Nephron (organoid): Measurements from ENCODE around the gene POMGNT2.

ENCODE experiments used
- H3K27ac Mint-ChIP-seq, 3 experiments: 2 replicates each; pipeline ENCODE4 v1.8.0; 2020; ENCODE audit warnings: mixed read lengths in 3 of 3, mild to moderate bottlenecking in 2 of 3, moderate library complexity in 1 of 3
- H3K27me3 Mint-ChIP-seq: 2 replicates; pipeline ENCODE4 v1.8.0; 2021; ENCODE audit warnings: low read depth, mild to moderate bottlenecking, moderate library complexity, mixed read lengths
- H3K36me3 Mint-ChIP-seq: 2 replicates; pipeline ENCODE4 v1.8.0; 2020; ENCODE audit warnings: low read depth, mixed read lengths
- H3K4me1 Mint-ChIP-seq: 2 replicates; pipeline ENCODE4 v1.8.0; 2020; ENCODE audit warnings: mixed read lengths
- H3K4me3 Mint-ChIP-seq, 3 experiments: 2 replicates each; pipeline ENCODE4 v1.8.0; 2020; ENCODE audit warnings: mild to moderate bottlenecking in 3 of 3, mixed read lengths in 3 of 3, moderate library complexity in 2 of 3
- H3K9me3 Mint-ChIP-seq: 2 replicates; pipeline ENCODE4 v1.8.0; 2020; ENCODE audit warnings: mixed read lengths
- CTCF ChIP-seq, 3 experiments: fragments of 200-600 bp; sonication (generic); IDR thresholded peaks; one replicate each; pipeline ENCODE4 v1.5.0; 2021; ENCODE audit warnings: antibody characterized with exemption in 3 of 3; ENCODE audit not compliant: unreplicated experiment in 3 of 3

Gene POMGNT2

DNA sequence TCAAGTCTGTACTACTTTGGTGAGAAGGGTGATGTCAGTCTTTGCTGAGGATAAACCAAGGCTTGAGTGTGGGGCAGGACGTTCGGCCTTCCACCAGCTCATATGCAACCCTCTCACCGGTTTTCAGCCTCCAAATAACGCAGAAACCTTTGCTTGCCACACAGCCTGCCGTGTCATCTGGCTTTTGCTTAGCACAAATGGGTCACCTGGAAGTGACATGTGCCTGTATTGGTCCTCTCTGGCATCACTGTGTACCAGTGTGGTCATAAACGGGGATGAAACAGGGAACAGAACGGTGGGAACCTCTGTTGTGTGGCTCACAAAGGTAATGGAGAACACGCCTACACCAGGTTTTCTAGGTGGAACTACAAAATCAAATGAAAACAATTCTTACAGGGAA, 7.1 kb downstream of the POMGNT2 start:
- H3K4me3 Mint-ChIP-seq = no peak overlapping the region
- no peak for TF ChIP-seq CTCF (IDR thresholded peaks at IDR 0.05; ENCODE audit: unreplicated experiment in 3 of 3)
- peaks cover 4% of the 10 kb centered on the region for H3K27me3 Mint-ChIP-seq
- peaks cover 57% of the 10 kb centered on the region for H3K4me1 Mint-ChIP-seq
- H3K9me3 Mint-ChIP-seq = no peaks in the 10 kb centered on the region
- no peaks in the 10 kb centered on the region for H3K36me3 Mint-ChIP-seq
- H3K27ac Mint-ChIP-seq = no peak overlapping the region

DNA sequence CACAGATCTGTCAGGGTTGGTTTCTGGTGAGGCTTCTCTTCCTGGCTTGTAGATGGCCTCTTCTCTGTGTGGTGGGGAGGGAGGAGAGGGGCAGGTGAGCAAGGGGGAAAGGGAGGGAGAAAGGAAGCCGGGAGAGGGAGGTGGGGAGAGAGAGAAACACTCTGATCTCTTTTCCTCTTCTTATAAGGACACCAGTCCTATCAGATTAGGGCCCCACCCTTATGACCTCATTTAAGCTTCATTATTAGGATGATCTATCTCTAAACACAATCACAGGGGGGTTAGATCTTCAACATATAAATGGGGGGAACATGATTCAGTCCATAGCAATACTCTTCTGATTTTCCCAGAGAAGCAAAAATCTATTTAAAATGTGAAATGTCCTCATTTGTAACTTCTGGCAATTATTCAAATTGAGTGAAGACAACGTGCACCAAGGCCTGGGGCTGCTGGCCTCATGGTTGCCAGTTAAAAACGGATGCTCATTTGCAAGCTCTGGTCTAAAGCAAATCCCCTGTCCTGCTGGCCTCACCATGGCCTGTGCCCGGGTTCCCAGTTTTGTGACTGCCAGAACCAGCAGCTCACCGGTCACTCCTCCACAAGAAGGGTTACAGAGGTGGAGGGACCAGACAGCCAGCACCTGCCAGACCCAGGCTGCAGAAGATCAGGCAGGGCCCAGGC, 8.3 kb downstream of the POMGNT2 start:
- H3K9me3 Mint-ChIP-seq = no peaks in the 10 kb centered on the region
- peak overlapping the region; percentile 14 to 87 (median 65) for H3K27ac Mint-ChIP-seq
- TF ChIP-seq CTCF (IDR thresholded peaks at IDR 0.05; ENCODE audit: unreplicated experiment in 3 of 3) = no peak
- H3K27me3 Mint-ChIP-seq = peaks cover 4% of the 10 kb centered on the region
- H3K4me3 Mint-ChIP-seq = no peak overlapping the region
- H3K4me1 Mint-ChIP-seq = peaks cover 56% of the 10 kb centered on the region
- H3K36me3 Mint-ChIP-seq = no peaks in the 10 kb centered on the region

GRCh38 chr3:43096761-43097160, 9.1 kb downstream of the POMGNT2 start:
- TF ChIP-seq CTCF (IDR thresholded peaks at IDR 0.05; ENCODE audit: unreplicated experiment in 3 of 3) = no peak
- peaks cover 4% of the 10 kb centered on the region for H3K27me3 Mint-ChIP-seq
- H3K4me3 Mint-ChIP-seq = no peak overlapping the region

DNA sequence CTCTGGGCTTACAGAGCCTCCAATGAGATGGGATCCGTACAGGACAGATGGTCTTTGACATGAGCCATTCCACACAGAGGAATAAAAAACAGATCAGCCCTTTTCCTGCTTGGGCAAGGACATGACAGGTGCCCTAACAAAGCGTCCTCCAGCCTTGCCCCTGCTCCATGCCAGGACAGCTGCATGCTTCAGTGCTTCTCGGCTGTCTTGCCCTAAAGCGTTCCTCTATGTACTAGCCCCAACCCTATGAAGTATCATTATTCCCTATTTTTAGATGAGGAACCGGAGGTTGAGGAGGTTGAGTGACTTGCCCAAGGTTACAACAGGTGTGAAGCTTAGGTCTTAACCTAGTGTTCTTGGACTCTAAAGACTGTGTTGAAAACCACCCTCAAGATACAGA, 10.5 kb downstream of the POMGNT2 start:
- H3K27ac Mint-ChIP-seq = peak overlapping the region; percentile 59 to 91 (median 87)
- peak overlapping the region in 1 of 3 experiments; percentile 50 for H3K4me3 Mint-ChIP-seq
- H3K9me3 Mint-ChIP-seq = no peaks in the 10 kb centered on the region
- no peaks in the 10 kb centered on the region for H3K36me3 Mint-ChIP-seq
- no peak for TF ChIP-seq CTCF (IDR thresholded peaks at IDR 0.05; ENCODE audit: unreplicated experiment in 3 of 3)
- H3K4me1 Mint-ChIP-seq = peaks cover 63% of the 10 kb centered on the region
- H3K27me3 Mint-ChIP-seq = peaks cover 4% of the 10 kb centered on the region

More at GRCh38 chr3:43096761-43097160, 9.1 kb downstream of the POMGNT2 start:
- H3K36me3 Mint-ChIP-seq = no peaks in the 10 kb centered on the region
- no peaks in the 10 kb centered on the region for H3K9me3 Mint-ChIP-seq
- H3K4me1 Mint-ChIP-seq = peaks cover 58% of the 10 kb centered on the region
- H3K27ac Mint-ChIP-seq = peak overlapping the region; percentile 57 to 87 (median 65)

DNA sequence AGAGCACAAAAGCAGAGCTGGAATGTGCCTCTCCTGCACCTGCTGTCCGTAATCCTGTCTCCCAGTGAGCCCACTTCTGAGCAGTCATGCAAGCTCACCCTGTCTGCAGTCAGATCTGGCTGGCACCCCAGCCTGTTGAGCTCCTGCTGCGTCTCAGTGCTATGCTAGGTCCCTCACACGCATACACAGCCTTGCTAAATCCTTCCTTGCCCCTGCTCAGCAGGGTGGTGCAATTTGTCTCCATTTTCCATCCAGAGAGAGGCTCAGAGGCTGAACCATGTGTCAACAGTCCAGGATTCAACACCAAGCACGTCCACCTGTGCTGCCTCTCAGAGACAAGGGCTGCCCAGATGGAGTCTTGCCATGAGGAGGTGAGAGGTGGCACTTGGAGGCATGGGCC, 11.0 kb downstream of the POMGNT2 start:
- H3K4me3 Mint-ChIP-seq = no peak overlapping the region
- peak overlapping the region in 2 of 3 experiments; percentile 87 to 91 for H3K27ac Mint-ChIP-seq
- H3K9me3 Mint-ChIP-seq = no peaks in the 10 kb centered on the region
- peaks cover 4% of the 10 kb centered on the region for H3K27me3 Mint-ChIP-seq
- no peak for TF ChIP-seq CTCF (IDR thresholded peaks at IDR 0.05; ENCODE audit: unreplicated experiment in 3 of 3)
- peaks cover 65% of the 10 kb centered on the region for H3K4me1 Mint-ChIP-seq
- no peaks in the 10 kb centered on the region for H3K36me3 Mint-ChIP-seq

- no peaks in the 10 kb centered on the region for H3K36me3 Mint-ChIP-seq
- H3K4me3 Mint-ChIP-seq = no peak overlapping the region
- no peaks in the 10 kb centered on the region for H3K9me3 Mint-ChIP-seq
- peak overlapping the region in 2 of 3 experiments; percentile 87 to 91 for H3K27ac Mint-ChIP-seq
- peaks cover 4% of the 10 kb centered on the region for H3K27me3 Mint-ChIP-seq
- H3K4me1 Mint-ChIP-seq = peaks cover 65% of the 10 kb centered on the region
- TF ChIP-seq CTCF (IDR thresholded peaks at IDR 0.05; ENCODE audit: unreplicated experiment in 3 of 3) = no peak
Observed at GRCh38 chr3:43094381-43094780, 11.5 kb downstream of the POMGNT2 start.
